HCT116 (cell line): Measurements from ENCODE around the gene SLC22A2. TPM values are rescaled to one million over a fixed set of nuclear protein-coding genes. Genes with fewer than 3 reads are reported as not detected.

Source experiments
- ATAC-seq: fragments of 200-7000 bp; cut with Tn5 transposase; 2 replicates; pipeline ENCODE4 v1.9.1; 2020; ENCODE audit warnings: mild to moderate bottlenecking, moderate library complexity
- BruUV-seq: library from RNA; stranded (reverse); fragments of 400-500 nt; replicated peaks from 2 replicates; lab custom pipeline; 2021; lab: Mats Ljungman, UMichigan
- CTCF ChIA-PET: fragments of 300-600 bp; sonication (Branson Sonifier 250); formaldehyde crosslinking; loops from one replicate; lab custom pipeline; 2021; ENCODE audit warnings: antibody characterized with exemption; lab: Charles Lee
- POLR2A ChIA-PET: fragments of 300-600, 350-600 bp; sonication (Branson Sonifier 250); formaldehyde crosslinking; loops from one replicate; lab custom pipeline; 2021; ENCODE audit warnings: antibody characterized with exemption; lab: Charles Lee
- RAD21 ChIA-PET, 2 experiments: fragments of 300-600 bp; sonication (Branson Sonifier 250); formaldehyde crosslinking; loops; one replicate each; lab custom pipeline; 2023; ENCODE audit warnings: low total read pairs in 2 of 2; ENCODE audit not compliant: uncharacterized antibody in 2 of 2, unreplicated experiment in 2 of 2, low non-redundant PET in 1 of 2; lab: Charles Lee
- DNase-seq: peaks from one replicate; pipeline ENCODE4 v3.0.0-alpha.2; 2010; ENCODE audit warnings: low read depth, low spot score
- H2AFZ ChIP-seq: fragments of 200-600 bp; shearing (Covaris generic), sonication (generic); 2 replicates; pipeline ENCODE4 v1.6.1; 2017; ENCODE audit warnings: low read depth, mixed run types, mixed read lengths, antibody characterized with exemption, low read length; ENCODE audit not compliant: poor library complexity, severe bottlenecking
- H3K27ac ChIP-seq: 2 replicates; pipeline ENCODE4 v1.5.1; 2012; ENCODE audit warnings: low read depth, low read length
- H3K27me3 ChIP-seq: fragments of 200-600 bp; sonication (generic); 2 replicates; pipeline ENCODE4 v1.6.1; 2016; ENCODE audit warnings: mixed run types, low read length, mixed read lengths; ENCODE audit not compliant: insufficient read depth
- H3K36me3 ChIP-seq, 2 experiments: fragments of 200-500 bp in 1 of 2; fragments of 200-600 bp in 1 of 2; sonication (Bioruptor generic) in 1 of 2; sonication (generic) in 1 of 2; 2 replicates each; pipeline versions ENCODE4 v1.5.1 to v1.6.1; 2014 to 2016; ENCODE audit warnings: low read length in 2 of 2, inconsistent platforms in 1 of 2, mixed read lengths in 1 of 2, mixed run types in 1 of 2; ENCODE audit not compliant: insufficient read depth in 2 of 2, control insufficient read depth in 1 of 2
- H3K4me1 ChIP-seq, 2 experiments: fragments of 200-600 bp in 1 of 2; sonication (generic) in 1 of 2; 2 replicates each; pipeline versions ENCODE4 v1.5.1 to v1.6.1; 2012 to 2017; ENCODE audit warnings: low read length in 2 of 2, inconsistent platforms in 1 of 2, mild to moderate bottlenecking in 1 of 2, mixed read lengths in 1 of 2, mixed run types in 1 of 2, moderate library complexity in 1 of 2; ENCODE audit not compliant: insufficient read depth in 2 of 2, control insufficient read depth in 1 of 2
- H3K4me2 ChIP-seq: fragments of 200-600 bp; sonication (generic); 2 replicates; pipeline ENCODE4 v1.6.1; 2017; ENCODE audit warnings: mixed run types, low read length, mixed read lengths
- H3K4me3 ChIP-seq, 2 experiments: fragments of 200-600 bp in 1 of 2; sonication (generic) in 1 of 2; replicated peaks in 1 of 2; 2 replicates each; pipeline ENCODE4 v1.5.1; 2011 to 2016; ENCODE audit warnings: low read length in 2 of 2, control low read depth in 1 of 2, low read depth in 1 of 2, mild to moderate bottlenecking in 1 of 2, mixed read lengths in 1 of 2, mixed run types in 1 of 2
- H3K79me2 ChIP-seq: fragments of 200-600 bp; sonication (generic); 2 replicates; pipeline ENCODE4 v1.6.1; 2017; ENCODE audit warnings: mild to moderate bottlenecking, mixed run types, low read length, moderate library complexity, mixed read lengths; ENCODE audit not compliant: insufficient read depth
- H3K9ac ChIP-seq: fragments of 200-600 bp; sonication (generic); 2 replicates; pipeline ENCODE4 v1.6.1; 2016; ENCODE audit warnings: low read length, mixed read lengths
- H3K9me2 ChIP-seq: fragments of 200-600 bp; sonication (generic), shearing (Covaris generic); 2 replicates; pipeline ENCODE4 v1.6.1; 2017; ENCODE audit warnings: mixed run types, mild to moderate bottlenecking, moderate library complexity; ENCODE audit not compliant: insufficient read depth
- H3K9me3 ChIP-seq, 2 experiments: fragments of 200-500 bp in 1 of 2; fragments of 200-600 bp in 1 of 2; sonication (Bioruptor generic) in 1 of 2; sonication (generic) in 1 of 2; 2 replicates each; pipeline ENCODE4 v1.6.1; 2014 to 2017; ENCODE audit warnings: low read length in 2 of 2, mixed read lengths in 2 of 2, inconsistent platforms in 1 of 2, low read depth in 1 of 2, mild to moderate bottlenecking in 1 of 2, mixed run types in 1 of 2, moderate library complexity in 1 of 2; ENCODE audit not compliant: control insufficient read depth in 1 of 2, insufficient read depth in 1 of 2
- H4K20me1 ChIP-seq: fragments of 200-600 bp; sonication (generic), shearing (Covaris generic); 2 replicates; pipeline ENCODE4 v1.6.1; 2017; ENCODE audit warnings: mixed run types, mild to moderate bottlenecking, moderate library complexity; ENCODE audit not compliant: insufficient read depth
- CEBPB ChIP-seq: IDR thresholded peaks from 2 replicates; pipeline ENCODE4 v1.6.1; 2012; ENCODE audit warnings: low read depth
- EGR1 ChIP-seq: IDR thresholded peaks from 2 replicates; pipeline ENCODE4 v1.6.1; 2012; ENCODE audit warnings: low read depth
- ELF1 ChIP-seq: IDR thresholded peaks from 2 replicates; pipeline ENCODE4 v1.6.1; 2012; ENCODE audit warnings: low read depth, borderline replicate concordance
- EZH2 ChIP-seq: fragments of 200-600 bp; sonication (generic); IDR thresholded peaks from 2 replicates; pipeline ENCODE4 v1.6.1; 2017; ENCODE audit warnings: antibody characterized with exemption, mixed run types
- FOSL1 ChIP-seq: IDR thresholded peaks from 2 replicates; pipeline ENCODE4 v1.6.1; 2012; ENCODE audit warnings: low read depth
- JUND ChIP-seq: IDR thresholded peaks from 2 replicates; pipeline ENCODE4 v1.6.1; 2012
- POLR2A ChIP-seq: IDR thresholded peaks from 2 replicates; pipeline ENCODE4 v1.7.0; 2011; ENCODE audit warnings: borderline replicate concordance; ENCODE audit not compliant: insufficient read depth, insufficient read length; ENCODE audit errors: extremely low read depth
- POLR2AphosphoS5 ChIP-seq: IDR thresholded peaks from 2 replicates; pipeline ENCODE4 v1.6.1; 2011; ENCODE audit warnings: mild to moderate bottlenecking, low read depth, low read length, moderate library complexity
- RAD21 ChIP-seq: IDR thresholded peaks from 2 replicates; pipeline ENCODE4 v1.6.1; 2012; ENCODE audit warnings: low read depth, mild to moderate bottlenecking
- SIN3A ChIP-seq: IDR thresholded peaks from 2 replicates; pipeline ENCODE4 v1.6.1; 2012; ENCODE audit warnings: low read depth
- SP1 ChIP-seq: IDR thresholded peaks from 2 replicates; pipeline ENCODE4 v1.6.1; 2012; ENCODE audit warnings: low read depth
- SRF ChIP-seq: IDR thresholded peaks from 2 replicates; pipeline ENCODE4 v1.6.1; 2012; ENCODE audit warnings: low read depth
- TCF7L2 ChIP-seq: IDR thresholded peaks from 2 replicates; pipeline ENCODE4 v1.7.0; 2011; ENCODE audit warnings: borderline replicate concordance, inconsistent platforms; ENCODE audit not compliant: insufficient read depth, insufficient read length; ENCODE audit errors: extremely low read depth
- YY1 ChIP-seq: IDR thresholded peaks from 2 replicates; pipeline ENCODE4 v1.6.1; 2011; ENCODE audit warnings: low read length, low read depth, moderate library complexity, mild to moderate bottlenecking; ENCODE audit not compliant: insufficient replicate concordance; ENCODE audit errors: extremely low read depth
- ZFX ChIP-seq: fragments of 450-650 bp; IDR thresholded peaks from 2 replicates; pipeline ENCODE4 v1.6.1; 2017
- ZNF274 ChIP-seq: fragments of 200-500 bp; sonication (Bioruptor generic); IDR thresholded peaks from 2 replicates; pipeline ENCODE4 v1.6.1; 2014; ENCODE audit warnings: mild to moderate bottlenecking, low read depth, low read length, inconsistent platforms
- intact Hi-C: fragments of 100-400 bp; cut with micrococcal nuclease; formaldehyde crosslinking; loops from 2 replicates; pipeline ENCODE4 v1.10.0; 2022
- total RNA-seq: library from RNA; stranded (reverse); gene quantifications from one replicate; pipeline ENCODE4 v1.2.1, GENCODE V29; 2021; ENCODE audit not compliant: unreplicated experiment
- TF ChIP-seq, protein P1 (sequence below): IDR thresholded peaks from 2 replicates; pipeline ENCODE4 v1.6.1; 2012; ENCODE audit warnings: low read depth
- TF ChIP-seq, protein P2 (sequence below): IDR thresholded peaks from 2 replicates; pipeline ENCODE4 v1.6.1; 2012
- TF ChIP-seq, protein P3 (sequence below), 3 experiments: fragments of 200-600 bp in 1 of 3; sonication (generic) in 1 of 3; IDR thresholded peaks in 2 of 3; conservative IDR thresholded peaks in 1 of 3; 2 replicates each; pipeline ENCODE4 v1.5.1; 2012 to 2017; ENCODE audit warnings: low read depth in 2 of 3, low read length in 2 of 3, antibody characterized with exemption in 1 of 3, borderline replicate concordance in 1 of 3, control low read depth in 1 of 3, mild to moderate bottlenecking in 1 of 3, mixed read lengths in 1 of 3, mixed run types in 1 of 3, moderate library complexity in 1 of 3; ENCODE audit not compliant: insufficient read depth in 1 of 3
- TF ChIP-seq, protein P4 (sequence below): IDR thresholded peaks from 2 replicates; pipeline ENCODE4 v1.6.1; 2012

SLC22A2 gene
- total RNA-seq, 1 experiment from 2014 or later = not detected

DNA sequence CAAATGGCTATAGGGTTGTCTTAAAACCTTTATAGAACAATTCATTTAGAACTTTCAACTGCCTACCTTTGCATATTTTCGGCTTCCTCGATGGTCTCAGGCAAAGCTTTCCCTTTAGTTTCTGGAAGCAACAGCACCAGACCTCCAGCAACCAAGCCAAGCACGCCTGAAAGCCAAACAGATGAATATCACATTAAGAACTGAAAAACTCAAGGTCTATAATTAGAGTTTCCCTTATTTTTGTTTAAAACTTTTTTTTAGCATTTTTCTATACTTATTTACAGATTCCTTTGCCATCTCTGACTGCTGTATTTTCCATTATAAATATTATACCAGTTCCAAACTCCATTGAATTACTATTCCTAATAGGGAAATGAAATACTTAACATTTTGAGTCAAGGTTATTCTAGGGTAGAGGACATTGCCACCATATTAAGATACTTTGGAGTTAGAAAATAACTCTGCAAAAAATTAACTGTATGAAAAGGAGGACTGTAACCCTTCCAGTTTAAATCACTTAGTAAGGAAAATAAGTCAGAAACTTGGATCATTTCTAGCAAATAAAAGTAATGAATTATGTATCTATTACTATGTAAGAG lies 33.9 kb downstream of the SLC22A2 start:
- POLR2A ChIA-PET = no interaction called here
- intact Hi-C loops = no loop called here

More for the DNA sequence above, 33.9 kb downstream of the SLC22A2 start:
- no peak for DNase-seq
- H3K9me2 ChIP-seq = no peaks in the 10 kb centered on the region
- H3K9me3 ChIP-seq = no peaks in the 10 kb centered on the region
- TF ChIP-seq CEBPB (no peak), ZFX (no peak), SIN3A (no peak), YY1 (no peak), SP1 (no peak), SRF (no peak), TCF7L2 (no peak), EGR1 (no peak), ELF1 (no peak), POLR2A (no peak), FOSL1 (no peak), ZNF274 (no peak), EZH2 (no peak), JUND (no peak), RAD21 (no peak), POLR2AphosphoS5 (no peak)
- TF ChIP-seq, protein P1, sequence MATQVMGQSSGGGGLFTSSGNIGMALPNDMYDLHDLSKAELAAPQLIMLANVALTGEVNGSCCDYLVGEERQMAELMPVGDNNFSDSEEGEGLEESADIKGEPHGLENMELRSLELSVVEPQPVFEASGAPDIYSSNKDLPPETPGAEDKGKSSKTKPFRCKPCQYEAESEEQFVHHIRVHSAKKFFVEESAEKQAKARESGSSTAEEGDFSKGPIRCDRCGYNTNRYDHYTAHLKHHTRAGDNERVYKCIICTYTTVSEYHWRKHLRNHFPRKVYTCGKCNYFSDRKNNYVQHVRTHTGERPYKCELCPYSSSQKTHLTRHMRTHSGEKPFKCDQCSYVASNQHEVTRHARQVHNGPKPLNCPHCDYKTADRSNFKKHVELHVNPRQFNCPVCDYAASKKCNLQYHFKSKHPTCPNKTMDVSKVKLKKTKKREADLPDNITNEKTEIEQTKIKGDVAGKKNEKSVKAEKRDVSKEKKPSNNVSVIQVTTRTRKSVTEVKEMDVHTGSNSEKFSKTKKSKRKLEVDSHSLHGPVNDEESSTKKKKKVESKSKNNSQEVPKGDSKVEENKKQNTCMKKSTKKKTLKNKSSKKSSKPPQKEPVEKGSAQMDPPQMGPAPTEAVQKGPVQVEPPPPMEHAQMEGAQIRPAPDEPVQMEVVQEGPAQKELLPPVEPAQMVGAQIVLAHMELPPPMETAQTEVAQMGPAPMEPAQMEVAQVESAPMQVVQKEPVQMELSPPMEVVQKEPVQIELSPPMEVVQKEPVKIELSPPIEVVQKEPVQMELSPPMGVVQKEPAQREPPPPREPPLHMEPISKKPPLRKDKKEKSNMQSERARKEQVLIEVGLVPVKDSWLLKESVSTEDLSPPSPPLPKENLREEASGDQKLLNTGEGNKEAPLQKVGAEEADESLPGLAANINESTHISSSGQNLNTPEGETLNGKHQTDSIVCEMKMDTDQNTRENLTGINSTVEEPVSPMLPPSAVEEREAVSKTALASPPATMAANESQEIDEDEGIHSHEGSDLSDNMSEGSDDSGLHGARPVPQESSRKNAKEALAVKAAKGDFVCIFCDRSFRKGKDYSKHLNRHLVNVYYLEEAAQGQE = no peak
- TF ChIP-seq, protein P2, sequence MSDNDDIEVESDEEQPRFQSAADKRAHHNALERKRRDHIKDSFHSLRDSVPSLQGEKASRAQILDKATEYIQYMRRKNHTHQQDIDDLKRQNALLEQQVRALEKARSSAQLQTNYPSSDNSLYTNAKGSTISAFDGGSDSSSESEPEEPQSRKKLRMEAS = no peak
- TF ChIP-seq, protein P3, sequence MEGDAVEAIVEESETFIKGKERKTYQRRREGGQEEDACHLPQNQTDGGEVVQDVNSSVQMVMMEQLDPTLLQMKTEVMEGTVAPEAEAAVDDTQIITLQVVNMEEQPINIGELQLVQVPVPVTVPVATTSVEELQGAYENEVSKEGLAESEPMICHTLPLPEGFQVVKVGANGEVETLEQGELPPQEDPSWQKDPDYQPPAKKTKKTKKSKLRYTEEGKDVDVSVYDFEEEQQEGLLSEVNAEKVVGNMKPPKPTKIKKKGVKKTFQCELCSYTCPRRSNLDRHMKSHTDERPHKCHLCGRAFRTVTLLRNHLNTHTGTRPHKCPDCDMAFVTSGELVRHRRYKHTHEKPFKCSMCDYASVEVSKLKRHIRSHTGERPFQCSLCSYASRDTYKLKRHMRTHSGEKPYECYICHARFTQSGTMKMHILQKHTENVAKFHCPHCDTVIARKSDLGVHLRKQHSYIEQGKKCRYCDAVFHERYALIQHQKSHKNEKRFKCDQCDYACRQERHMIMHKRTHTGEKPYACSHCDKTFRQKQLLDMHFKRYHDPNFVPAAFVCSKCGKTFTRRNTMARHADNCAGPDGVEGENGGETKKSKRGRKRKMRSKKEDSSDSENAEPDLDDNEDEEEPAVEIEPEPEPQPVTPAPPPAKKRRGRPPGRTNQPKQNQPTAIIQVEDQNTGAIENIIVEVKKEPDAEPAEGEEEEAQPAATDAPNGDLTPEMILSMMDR (IDR thresholded peaks at IDR 0.05 in 2 of 3, conservative IDR thresholded peaks at IDR 0.05 in 1 of 3; ENCODE audit: borderline replicate concordance in 1 of 3, insufficient read depth in 1 of 3, low read depth in 2 of 3, low read length in 2 of 3) = no peak
- TF ChIP-seq, protein P4, sequence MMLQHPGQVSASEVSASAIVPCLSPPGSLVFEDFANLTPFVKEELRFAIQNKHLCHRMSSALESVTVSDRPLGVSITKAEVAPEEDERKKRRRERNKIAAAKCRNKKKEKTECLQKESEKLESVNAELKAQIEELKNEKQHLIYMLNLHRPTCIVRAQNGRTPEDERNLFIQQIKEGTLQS = no peak
- TF ChIP-seq, all 23 proteins: peak for 0
- no peaks in the 10 kb centered on the region for H4K20me1 ChIP-seq
- H3K79me2 ChIP-seq = no peaks in the 10 kb centered on the region
- H3K27me3 ChIP-seq = no peaks in the 10 kb centered on the region
- H3K4me1 ChIP-seq = no peaks in the 10 kb centered on the region
- ATAC-seq = no peak
- no peak overlapping the region for H3K27ac ChIP-seq
- H3K4me3 ChIP-seq = no peak overlapping the region
- no TSS peak for BruUV-seq
- ChIA-PET RAD21 (no interaction called here), CTCF (no interaction called here)
- H3K36me3 ChIP-seq = no peaks in the 10 kb centered on the region
- H3K4me2 ChIP-seq = no peak overlapping the region
- no peak overlapping the region for H3K9ac ChIP-seq
- H2AFZ ChIP-seq = no peak overlapping the region
